Iris pigment epithelial cell (primary cell): Measurements from ENCODE around the gene IFNE.
A peak's percentile ranks its signal among the peaks of the same experiment; 100 is the strongest.
"Not testable (repeated sequence)": the region's sequence is repeated elsewhere in the genome, so short reads cannot be mapped to it uniquely, and the experiment has no call there.

Experiments
- DNase-seq: peaks from one replicate; pipeline ENCODE4 v3.0.0-alpha.2; 2011; ENCODE audit warnings: low read depth

IFNE gene

GRCh38 chr9:21491756-21492155, 9.6 kb upstream of the IFNE start:
- no peak for DNase-seq

DNA sequence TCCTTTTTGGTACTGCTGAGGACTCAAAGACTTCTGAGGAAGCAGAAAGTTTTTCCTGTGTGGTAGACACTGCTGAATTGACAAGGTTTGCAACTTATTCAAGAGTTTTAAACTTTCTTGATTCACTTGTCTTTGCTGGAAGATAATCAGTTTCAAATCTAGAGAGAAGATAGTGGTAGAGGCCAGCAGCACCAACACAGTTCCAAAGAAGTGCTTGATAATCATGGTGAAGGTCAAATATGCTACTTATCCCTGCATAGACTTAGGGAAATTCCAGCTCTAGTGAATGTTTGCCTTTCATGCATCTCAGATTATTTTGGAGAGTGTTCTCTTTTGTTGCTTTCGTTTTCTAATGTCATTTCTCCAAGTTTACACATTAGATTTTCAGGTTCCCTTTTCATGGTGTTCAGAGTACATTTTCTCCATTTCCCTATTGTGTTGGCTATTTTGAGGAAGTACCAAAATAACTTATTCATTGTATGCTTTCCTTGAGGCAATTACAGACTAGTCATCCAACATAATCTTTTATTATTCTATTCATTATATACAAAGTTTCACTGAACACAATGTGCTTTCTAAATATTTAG, 550 bp downstream of the IFNE start:
- DNase-seq = no peak

GRCh38 chr9:21479152-21479702, 2.9 kb downstream of the IFNE start:
- DNase-seq = no peak

- no peak for DNase-seq
Measured at GRCh38 chr9:21477466-21477865, 4.6 kb downstream of the IFNE start.

- DNase-seq = no peak
Measured at GRCh38 chr9:21473236-21473635, 8.9 kb downstream of the IFNE start.

- DNase-seq = no peak
Measured at GRCh38 chr9:21470126-21470525, 12.0 kb downstream of the IFNE start.

- peak; percentile 75 for DNase-seq
Measured at GRCh38 chr9:21465859-21466518, 16.1 kb downstream of the IFNE start.

DNA sequence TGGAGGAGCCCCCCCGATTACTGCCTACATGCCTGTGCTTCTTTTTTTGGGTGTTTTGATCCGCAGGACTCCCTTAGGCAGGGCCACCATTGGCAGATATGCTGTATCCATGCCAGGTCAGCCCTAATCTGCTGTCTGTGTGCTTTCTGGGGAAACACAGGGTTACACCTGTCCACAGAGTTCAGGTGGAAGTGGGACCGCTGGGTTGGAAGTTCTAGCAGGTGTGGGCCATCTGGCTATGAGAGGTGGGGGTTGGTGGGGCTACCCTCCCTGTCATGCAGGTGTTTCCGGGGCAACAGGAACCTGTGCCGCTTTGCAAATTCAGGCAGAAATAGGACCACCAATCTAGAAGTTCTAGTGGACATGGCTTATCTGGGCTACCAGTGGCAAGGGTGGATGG, 17.0 kb downstream of the IFNE start:
- DNase-seq = no peak

GRCh38 chr9:21461377-21461776, 20.7 kb downstream of the IFNE start:
- no peak for DNase-seq

DNA sequence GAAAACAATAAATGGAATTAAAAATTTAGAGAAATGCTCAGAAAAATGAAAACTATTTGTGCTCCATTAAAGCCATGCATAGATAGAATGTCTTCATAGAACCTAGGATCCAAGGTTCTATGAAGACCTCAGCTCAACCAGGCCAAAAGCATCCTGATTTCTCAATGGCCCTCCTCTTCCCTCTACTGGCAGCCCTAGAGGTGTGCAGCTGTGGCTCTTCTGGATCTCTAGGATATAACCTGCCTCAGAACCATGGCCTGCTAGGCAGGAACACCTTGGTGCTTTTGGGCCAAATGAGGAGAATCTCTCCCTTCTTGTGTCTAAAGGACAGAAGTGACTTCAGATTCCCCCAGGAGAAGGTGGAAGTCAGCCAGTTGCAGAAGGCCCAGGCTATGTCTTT, 26.8 kb downstream of the IFNE start:
- peak; percentile 39 for DNase-seq

DNA sequence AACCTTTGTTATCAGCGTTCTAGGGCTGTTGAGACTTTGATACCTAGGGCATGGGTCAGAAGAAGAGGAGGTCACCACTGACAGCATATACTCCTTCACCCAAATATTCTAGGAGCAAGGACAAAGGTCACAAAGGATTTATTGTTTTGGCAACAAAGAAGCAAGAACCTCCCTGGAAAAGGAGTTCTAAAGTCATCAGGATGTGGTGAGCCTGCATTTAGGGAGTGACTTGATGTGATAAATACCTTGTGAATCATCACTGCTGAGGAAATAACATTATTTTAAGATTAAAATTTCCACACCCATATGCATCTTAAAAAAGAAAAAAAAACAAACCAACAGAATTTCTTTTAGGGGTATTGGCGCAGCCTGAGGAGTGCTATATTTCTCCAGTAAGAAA, 28.0 kb downstream of the IFNE start:
- DNase-seq = peak; percentile 55

- no peak for DNase-seq
Measured at GRCh38 chr9:21452681-21453080, 29.4 kb downstream of the IFNE start.

DNA sequence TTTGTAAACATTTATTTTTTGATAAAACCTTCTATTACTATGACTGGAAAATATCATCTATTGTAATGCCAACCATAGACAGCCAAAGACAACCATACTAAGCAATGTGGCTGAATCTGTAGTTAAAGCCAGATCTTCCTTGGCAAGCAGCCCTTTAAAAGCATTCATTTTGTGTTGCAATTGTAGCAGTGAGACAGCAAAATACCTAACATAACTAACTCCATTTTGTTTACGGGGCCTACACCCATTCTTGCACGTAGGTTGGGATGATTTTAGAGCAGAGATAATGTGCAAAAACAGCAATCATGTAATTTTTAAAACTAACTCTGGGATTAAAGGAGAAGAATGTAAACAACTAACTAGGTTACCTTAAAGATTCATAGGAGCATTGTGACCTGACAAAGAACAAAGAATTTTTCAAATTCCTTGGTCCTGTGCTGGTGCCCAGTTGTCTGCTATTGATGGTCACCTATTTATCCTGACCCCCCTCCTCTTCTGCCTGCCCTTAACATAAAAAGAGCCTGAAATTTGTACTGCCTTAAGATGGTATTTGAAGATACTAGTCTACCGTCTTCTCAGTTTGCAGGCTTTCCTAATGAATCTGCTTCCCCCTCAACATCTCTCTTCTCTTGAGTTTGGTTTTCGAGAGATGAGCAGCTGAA, 31.2 kb downstream of the IFNE start:
- peak; percentile 62 for DNase-seq

DNA sequence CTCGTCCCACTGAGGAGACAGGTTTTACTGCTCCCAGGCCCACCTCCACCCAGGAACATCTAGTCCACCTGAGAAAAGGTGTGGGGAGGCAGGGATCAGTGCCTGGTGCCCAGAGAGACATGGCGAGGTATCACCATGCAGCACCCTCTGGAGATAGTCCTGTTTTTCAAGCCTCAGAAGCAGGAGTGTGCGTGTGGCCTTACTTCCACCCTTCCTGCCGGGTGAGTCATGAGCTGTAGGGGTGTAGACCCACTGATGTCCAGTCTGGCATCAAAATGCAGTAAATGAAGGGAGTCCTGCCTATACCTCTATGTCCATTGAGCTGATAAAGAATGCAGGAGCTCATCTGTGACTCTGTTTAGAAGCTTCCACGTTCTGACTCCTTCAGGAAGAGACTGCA, 32.8 kb downstream of the IFNE start:
- DNase-seq = not testable (repeated sequence)

- no peak for DNase-seq
Measured at GRCh38 chr9:21443849-21444625, 38.1 kb downstream of the IFNE start.

- no peak for DNase-seq
Measured at GRCh38 chr9:21440139-21440538, 42.0 kb downstream of the IFNE start, which contains the start of gene IFNA1. IFNA1 (plus strand) TSS chr9:21440439; CDS start chr9:21440508, 69 bp downstream.

GRCh38 chr9:21435015-21435383, 47.1 kb downstream of the IFNE start:
- not testable (repeated sequence) for DNase-seq

GRCh38 chr9:21434202-21435014, 47.7 kb downstream of the IFNE start:
- peak; percentile 72 for DNase-seq

DNA sequence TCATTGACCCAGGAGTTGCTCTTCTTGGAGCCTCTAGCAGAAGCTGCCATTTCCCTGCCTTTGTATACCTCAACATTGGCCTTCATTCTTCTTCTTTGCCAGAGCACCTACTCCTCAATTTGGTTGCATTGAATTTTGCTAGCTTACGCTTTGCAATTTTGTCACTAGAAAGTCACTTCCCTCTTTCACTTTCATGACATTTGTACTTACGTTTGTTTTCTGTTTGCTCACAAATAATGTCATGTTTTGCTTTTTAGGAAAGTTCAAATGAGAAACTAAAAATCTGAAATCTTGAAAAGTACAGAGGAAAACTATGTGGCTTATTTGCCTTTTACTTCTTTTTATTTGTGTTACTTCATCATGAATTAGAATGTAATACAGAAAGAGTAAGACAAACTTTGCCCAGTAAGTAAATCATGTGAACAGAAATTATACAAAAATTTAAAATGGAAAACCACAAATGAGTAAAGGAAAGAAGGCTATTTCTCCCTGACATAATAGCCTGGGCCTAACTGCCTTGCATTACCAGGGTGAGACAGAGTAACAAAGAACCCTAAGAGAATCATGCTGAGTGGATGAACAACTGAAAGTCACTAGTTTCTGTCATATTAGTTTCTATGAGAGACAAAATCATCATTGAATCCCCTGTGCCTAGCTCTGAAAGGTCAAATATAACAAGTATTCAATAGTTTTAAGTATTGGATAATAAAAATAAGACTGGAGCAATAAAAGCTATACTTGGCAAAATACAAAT, 49.3 kb downstream of the IFNE start:
- DNase-seq = no peak
